ENCODE data around the gene AHI1. TPM values are rescaled to one million over a fixed set of nuclear protein-coding genes. Genes with fewer than 3 reads are reported as not detected.
A peak's percentile ranks its signal among the peaks of the same experiment; 100 is the strongest.

AHI1 gene
- total and polyA plus RNA-seq, 2 of the 13 experiments (the other 11 are each of a cell fraction or from before 2014, with no cell fraction given) = 7.2 to 18.6 TPM

- TF ChIP-seq ZNF432 (CRISPR knock-in tag; IDR thresholded peaks at IDR 0.05; ENCODE audit: borderline replicate concordance) (no peak), HIVEP1 (CRISPR knock-in tag; IDR thresholded peaks at IDR 0.05) (no peak), ZNF253 (CRISPR knock-in tag; IDR thresholded peaks at IDR 0.05; ENCODE audit: borderline replicate concordance) (no peak), ZNF207 (IDR thresholded peaks at IDR 0.05; ENCODE audit: borderline replicate concordance) (no peak), CHCHD3 (CRISPR knock-in tag; IDR thresholded peaks at IDR 0.05) (no peak), PAX8 (CRISPR knock-in tag; IDR thresholded peaks at IDR 0.05; ENCODE audit: borderline replicate concordance) (no peak), ZSCAN22 (CRISPR knock-in tag; IDR thresholded peaks at IDR 0.05) (no peak), MXD1 (CRISPR knock-in tag; IDR thresholded peaks at IDR 0.05) (no peak), PRMT3 (CRISPR knock-in tag; IDR thresholded peaks at IDR 0.05; ENCODE audit: borderline replicate concordance, low read depth) (no peak), ZNF232 (CRISPR knock-in tag; IDR thresholded peaks at IDR 0.05; ENCODE audit: borderline replicate concordance) (0 out of 2 replicates have a peak, but pooled peaks have one; percentile 27), ZNF773 (CRISPR knock-in tag; IDR thresholded peaks at IDR 0.05; ENCODE audit: borderline replicate concordance) (no peak), MLXIP (CRISPR knock-in tag; IDR thresholded peaks at IDR 0.05; ENCODE audit: borderline replicate concordance) (no peak), ZNF280D (CRISPR knock-in tag; IDR thresholded peaks at IDR 0.05) (no peak), ZNF407 (CRISPR knock-in tag; IDR thresholded peaks at IDR 0.05; ENCODE audit: not compliant biosample characterization) (no peak)
Observed at GRCh38 chr6:135498185-135498841, 773 bp upstream of the AHI1 start (continued).
